Right lung (tissue), 10 donors: ENCODE data around the gene SKOR1. TPM values are rescaled to one million over a fixed set of nuclear protein-coding genes. Genes with fewer than 3 reads are reported as not detected.

Experiments
- DNase-seq, 2 donors: peaks; one replicate each; pipeline ENCODE4 v3.0.0-alpha.2; 2013
- long read RNA-seq, 8 donors: transcript quantifications; one replicate each; lab custom pipeline, GENCODE V29; 2026
- polyA plus RNA-seq, 5 donors: library from polyadenylated mRNA; unstranded; fragments of 120-200 nt; gene quantifications; one replicate each; pipeline versions ENCODE4 v1.2.1 to v1.2.3, GENCODE V29; 2013; ENCODE audit warnings: inconsistent platforms in 1 of 5, low replicate concordance in 1 of 5; ENCODE audit not compliant: insufficient read length in 5 of 5, insufficient read depth in 1 of 5

Gene SKOR1, protein sequence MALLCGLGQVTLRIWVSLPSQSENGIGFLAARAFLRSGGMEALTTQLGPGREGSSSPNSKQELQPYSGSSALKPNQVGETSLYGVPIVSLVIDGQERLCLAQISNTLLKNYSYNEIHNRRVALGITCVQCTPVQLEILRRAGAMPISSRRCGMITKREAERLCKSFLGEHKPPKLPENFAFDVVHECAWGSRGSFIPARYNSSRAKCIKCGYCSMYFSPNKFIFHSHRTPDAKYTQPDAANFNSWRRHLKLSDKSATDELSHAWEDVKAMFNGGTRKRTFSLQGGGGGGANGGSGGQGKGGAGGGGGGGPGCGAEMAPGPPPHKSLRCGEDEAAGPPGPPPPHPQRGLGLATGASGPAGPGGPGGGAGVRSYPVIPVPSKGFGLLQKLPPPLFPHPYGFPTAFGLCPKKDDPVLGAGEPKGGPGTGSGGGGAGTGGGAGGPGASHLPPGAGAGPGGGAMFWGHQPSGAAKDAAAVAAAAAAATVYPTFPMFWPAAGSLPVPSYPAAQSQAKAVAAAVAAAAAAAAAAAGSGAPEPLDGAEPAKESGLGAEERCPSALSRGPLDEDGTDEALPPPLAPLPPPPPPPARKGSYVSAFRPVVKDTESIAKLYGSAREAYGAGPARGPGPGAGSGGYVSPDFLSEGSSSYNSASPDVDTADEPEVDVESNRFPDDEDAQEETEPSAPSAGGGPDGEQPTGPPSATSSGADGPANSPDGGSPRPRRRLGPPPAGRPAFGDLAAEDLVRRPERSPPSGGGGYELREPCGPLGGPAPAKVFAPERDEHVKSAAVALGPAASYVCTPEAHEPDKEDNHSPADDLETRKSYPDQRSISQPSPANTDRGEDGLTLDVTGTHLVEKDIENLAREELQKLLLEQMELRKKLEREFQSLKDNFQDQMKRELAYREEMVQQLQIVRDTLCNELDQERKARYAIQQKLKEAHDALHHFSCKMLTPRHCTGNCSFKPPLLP
- polyA plus RNA-seq, result under 1 TPM; 0.28 to 0.79 (median 0.43) TPM
- long read RNA-seq, donor 1, result 0 reads
- long read RNA-seq, donor 2, result 0 reads
- long read RNA-seq, donor 3, result 0 reads
- long read RNA-seq, donor 4, result 0 reads
- long read RNA-seq, donor 5, result 0 reads
- long read RNA-seq, donor 6, result 0 reads
- long read RNA-seq, donor 7, result 0 reads
- long read RNA-seq, donor 8, result 0 reads

- no peak for DNase-seq
Measured at GRCh38 chr15:67824976-67825880, at the start of gene SKOR1. Gene SKOR1, plus strand, starts transcription at chr15:67825509. Its CDS starts 94 bp downstream, at chr15:67825603.

DNA sequence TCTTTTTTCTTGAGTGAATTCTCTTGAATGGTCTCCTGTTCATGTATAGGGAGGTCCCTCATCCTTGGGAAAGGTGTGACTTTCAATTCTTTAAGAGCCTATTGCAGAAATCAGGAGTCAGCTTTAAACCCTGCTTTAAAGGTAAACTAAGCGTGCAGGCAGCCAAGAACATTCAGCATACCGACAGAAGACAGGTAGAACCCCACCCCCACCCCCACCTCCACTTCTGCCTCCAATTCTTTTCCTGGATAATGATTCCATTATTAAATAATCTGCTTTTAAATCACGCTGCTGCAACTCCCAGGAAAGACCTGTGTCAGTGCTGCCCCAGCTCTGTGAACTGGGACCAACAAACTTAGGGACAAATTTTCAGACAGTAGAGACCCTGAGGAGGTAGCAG lies 49.3 kb upstream of the SKOR1 start:
- no peak for DNase-seq

DNA sequence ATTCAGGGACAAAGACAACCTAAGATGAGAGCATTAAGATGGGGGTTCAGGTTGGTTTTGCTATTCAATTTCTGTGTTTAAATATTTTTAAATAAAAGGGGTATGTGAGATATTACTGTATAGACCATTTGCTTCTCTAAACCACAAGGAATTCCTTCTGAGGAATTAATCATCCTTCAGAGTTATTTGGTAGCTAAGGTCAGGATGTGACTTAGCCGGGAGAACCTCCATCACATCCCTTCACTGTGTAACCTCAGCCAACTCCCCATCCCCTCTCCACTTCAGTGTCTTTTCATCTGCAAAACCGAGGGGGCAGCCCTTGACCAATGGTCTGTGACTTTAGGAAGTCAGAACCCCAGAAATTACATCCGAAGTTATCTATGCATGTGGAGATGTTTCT lies 48.7 kb upstream of the SKOR1 start:
- no peak for DNase-seq

DNA sequence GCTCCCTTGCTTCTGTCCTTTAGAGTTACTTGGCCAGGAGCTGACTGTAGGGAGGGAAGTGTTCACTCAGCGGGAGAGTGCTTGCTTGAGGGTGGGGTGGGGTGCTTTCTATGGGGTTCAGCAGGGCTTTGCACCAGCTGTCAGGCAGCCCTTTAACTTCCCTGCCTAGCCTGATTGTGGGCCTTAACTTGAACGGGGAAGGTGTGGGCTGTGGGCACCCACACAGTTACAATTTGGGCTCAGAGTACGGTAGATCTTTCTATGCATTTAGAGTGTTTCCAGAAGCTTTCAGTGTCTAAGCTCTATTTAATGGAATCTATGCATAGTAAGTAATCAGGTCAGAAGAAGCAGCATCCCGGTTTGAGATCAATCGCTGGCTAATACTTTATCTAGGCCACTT lies 48.2 kb upstream of the SKOR1 start:
- DNase-seq, result no peak

- DNase-seq, result peak; percentile 39 to 51
Measured at GRCh38 chr15:67777773-67778172, 47.5 kb upstream of the SKOR1 start.

GRCh38 chr15:67778968-67779548 lies 46.3 kb upstream of the SKOR1 start:
- no peak for DNase-seq

GRCh38 chr15:67779549-67780111 lies 45.7 kb upstream of the SKOR1 start:
- no peak for DNase-seq

- no peak for DNase-seq
Measured at GRCh38 chr15:67781061-67781460, 44.2 kb upstream of the SKOR1 start.

GRCh38 chr15:67781907-67782690 lies 43.2 kb upstream of the SKOR1 start:
- no peak for DNase-seq

DNA sequence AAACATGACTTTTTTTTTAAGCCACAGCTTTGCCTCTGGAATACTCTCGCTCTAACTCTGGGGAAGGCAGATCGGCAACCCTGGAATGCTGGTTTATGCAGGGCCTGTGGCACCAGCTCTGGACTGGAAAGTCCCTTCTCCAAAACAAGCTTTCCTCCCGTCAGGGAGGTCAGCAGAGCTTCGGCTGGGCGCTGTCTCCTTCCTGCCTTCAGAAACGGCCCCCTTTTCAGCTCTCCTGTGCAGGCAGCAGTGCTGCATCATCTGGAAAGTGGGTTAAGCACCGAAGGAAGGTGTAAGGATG lies 42.7 kb upstream of the SKOR1 start:
- DNase-seq, result no peak

DNA sequence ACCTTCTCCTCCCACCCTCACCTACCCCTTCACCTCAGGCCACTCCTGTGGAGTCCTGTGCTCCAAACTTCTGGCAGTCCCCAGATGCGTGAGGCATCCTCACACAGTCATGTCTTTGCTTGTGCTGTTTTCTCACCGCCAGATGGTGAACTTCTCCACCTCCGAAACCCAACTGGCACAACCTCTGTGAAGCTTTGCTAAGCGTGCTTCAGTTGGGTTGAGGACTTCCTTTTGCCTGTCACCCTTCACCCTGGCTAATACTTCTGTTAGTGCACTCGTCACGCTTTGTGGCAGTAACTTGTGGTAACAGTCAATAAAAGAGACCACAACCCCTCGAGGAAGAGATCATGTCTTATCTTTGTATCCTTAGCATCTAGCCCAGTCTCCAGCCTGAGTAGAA lies 42.0 kb upstream of the SKOR1 start:
- no peak for DNase-seq

- no peak for DNase-seq
Measured at GRCh38 chr15:67784090-67784781, 41.1 kb upstream of the SKOR1 start.

DNA sequence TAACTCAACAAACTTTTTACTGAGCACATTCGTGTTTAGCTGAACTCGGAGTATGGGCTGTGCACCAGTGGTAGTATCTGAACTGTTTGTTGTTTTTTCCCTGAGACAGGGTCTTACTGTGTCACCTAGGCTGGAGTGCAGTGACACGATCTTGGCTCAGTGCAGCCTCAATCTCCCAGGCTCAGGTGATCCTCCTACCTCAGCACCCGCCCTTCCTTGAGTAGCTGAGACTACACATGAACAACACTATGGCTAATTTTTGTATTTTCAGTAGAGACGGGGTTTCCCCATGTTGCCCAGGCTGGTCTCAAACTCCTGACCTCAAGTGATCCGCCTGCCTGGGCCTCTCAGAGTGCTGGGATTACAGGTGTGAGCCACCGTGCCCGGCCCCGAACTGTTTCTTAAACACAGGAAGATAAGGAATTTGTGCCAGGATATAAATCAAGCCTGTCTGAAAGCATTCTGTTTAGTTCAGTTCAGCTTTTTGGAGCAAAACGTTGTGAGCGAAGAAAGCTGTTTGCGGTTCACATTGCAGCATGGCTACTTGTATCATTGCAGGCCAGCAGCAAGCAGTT lies 40.4 kb upstream of the SKOR1 start:
- no peak for DNase-seq

DNA sequence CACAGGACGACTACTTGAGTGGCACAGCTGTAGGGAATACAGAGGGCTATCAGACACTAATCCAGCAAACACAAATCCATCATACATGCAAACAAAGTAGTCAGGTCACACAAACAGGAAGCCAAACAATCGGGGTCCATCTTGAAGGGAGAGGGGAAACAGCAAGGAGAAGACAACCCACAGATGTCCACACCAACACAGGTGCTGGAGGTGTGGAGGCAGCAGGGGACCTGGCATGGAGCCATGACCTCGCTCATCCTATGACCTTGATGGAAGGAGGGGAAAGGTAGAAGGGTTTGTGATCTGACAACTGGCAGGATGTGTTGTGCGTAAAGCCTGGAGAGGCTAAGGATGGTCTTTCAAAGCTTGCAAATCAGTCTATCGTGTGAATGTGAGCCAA lies 39.9 kb upstream of the SKOR1 start:
- no peak for DNase-seq

DNA sequence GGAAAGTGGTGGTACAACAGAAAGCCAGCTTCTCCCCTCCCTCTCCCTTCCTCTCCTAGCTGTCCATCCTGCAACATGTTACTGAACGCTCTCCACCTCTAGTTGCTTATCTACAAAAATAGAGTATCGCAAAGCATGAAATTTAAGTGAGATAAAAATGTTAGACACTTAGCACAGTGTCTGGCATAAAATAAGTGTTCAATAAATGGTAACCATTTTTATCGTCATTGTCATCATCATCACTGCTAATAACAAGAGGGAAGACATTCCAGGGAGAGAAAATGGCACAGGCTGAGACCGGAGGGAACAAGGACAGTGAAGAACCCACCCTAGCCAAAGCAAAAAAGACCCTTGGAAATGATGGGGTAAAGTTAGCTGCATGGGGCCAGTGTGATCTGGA lies 38.7 kb upstream of the SKOR1 start:
- no peak for DNase-seq

DNA sequence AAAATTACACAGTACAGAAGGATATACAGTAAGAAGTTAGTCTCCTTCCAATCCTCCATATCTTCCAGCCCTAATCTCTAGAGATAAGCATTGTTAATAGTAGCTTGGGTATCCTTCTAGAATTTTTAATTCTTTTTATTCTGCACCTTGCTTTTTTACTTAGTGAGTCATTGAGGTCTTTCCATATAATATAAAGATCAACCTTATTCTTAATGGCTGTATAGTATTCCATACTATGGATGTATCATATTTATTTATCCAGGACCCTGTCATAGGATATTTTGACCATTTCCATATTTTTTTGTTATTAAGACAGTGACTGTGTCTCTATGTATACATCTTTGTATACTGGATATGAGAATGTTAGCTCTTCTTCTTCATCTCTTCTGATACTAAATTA lies 36.3 kb upstream of the SKOR1 start:
- DNase-seq, result no peak

DNA sequence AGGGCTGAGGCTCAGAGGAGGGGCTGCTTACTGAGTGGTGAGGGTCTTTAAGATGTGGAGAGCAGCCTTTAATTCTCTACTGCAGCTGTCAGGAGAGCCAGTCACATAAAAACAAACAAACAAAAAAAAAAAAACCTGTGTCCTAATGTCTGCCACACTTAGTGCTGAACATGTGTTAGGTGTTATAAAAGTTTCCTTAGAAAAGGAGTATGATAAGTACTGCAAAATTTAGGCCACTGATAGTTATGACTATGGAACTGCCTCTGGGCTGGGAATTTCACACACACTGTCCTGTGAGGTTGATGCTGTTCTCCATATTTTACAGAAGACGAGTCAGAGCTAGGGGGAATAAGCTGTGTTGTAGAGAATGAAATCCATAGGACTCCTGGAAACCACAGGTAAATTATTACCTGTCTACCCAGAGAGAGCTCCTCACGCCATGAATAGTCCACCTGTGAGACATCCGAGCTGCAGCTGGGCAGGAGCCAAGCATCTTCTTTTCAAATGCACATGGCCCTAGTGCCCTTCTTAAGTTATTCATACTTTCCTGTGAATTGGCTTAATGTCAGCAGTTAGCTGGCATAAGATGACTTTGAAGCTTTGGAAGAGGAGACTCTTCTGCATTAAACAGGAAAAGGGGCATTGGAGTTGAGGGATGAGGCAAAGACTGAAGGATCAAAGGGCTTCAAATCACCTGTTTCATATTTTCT lies 34.5 kb upstream of the SKOR1 start:
- DNase-seq, result no peak
